HG03025 (cell line): Measurements from ENCODE around the gene SLC28A1.

Source experiments
- ATAC-seq: cut with Tn5 transposase; IDR thresholded peaks from one replicate; pipeline ENCODE4 v1.9.1; 2021; ENCODE audit warnings: mild to moderate bottlenecking, moderate library complexity; ENCODE audit not compliant: unreplicated experiment, low FRiP score

Gene SLC28A1

GRCh38 chr15:84934942-84935729, 50.7 kb downstream of the SLC28A1 start:
- no peak for ATAC-seq

- ATAC-seq, result no peak
Measured at GRCh38 chr15:84937144-84937543, 52.7 kb downstream of the SLC28A1 start.

- no peak for ATAC-seq
Measured at GRCh38 chr15:84938726-84939125, 54.3 kb downstream of the SLC28A1 start.

- no peak for ATAC-seq
Measured at GRCh38 chr15:84940399-84940798, 55.9 kb downstream of the SLC28A1 start.

GRCh38 chr15:84942456-84942855, 58.0 kb downstream of the SLC28A1 start:
- ATAC-seq, result no peak

- no peak for ATAC-seq
Measured at GRCh38 chr15:84944311-84944710, 59.8 kb downstream of the SLC28A1 start.

- no peak for ATAC-seq
Measured at GRCh38 chr15:84944861-84945260, 60.4 kb downstream of the SLC28A1 start.

- ATAC-seq, result no peak
Measured at GRCh38 chr15:84946772-84947489, 62.5 kb downstream of the SLC28A1 start.

GRCh38 chr15:84947947-84948830, 63.7 kb downstream of the SLC28A1 start:
- ATAC-seq, result no peak

GRCh38 chr15:84949043-84949442, 64.6 kb downstream of the SLC28A1 start:
- ATAC-seq, result no peak

GRCh38 chr15:84949845-84950569, 65.5 kb downstream of the SLC28A1 start:
- no peak for ATAC-seq

- ATAC-seq, result no peak
Measured at GRCh38 chr15:84950570-84951111, 66.2 kb downstream of the SLC28A1 start.

- no peak for ATAC-seq
Measured at GRCh38 chr15:84951736-84952135, 67.3 kb downstream of the SLC28A1 start.

- no peak for ATAC-seq
Measured at GRCh38 chr15:84953136-84953535, 68.7 kb downstream of the SLC28A1 start.

- no peak for ATAC-seq
Measured at GRCh38 chr15:84953726-84954125, 69.3 kb downstream of the SLC28A1 start.

- ATAC-seq, result no peak
Measured at GRCh38 chr15:84955089-84955848, 70.8 kb downstream of the SLC28A1 start.

GRCh38 chr15:84956199-84956598, 71.7 kb downstream of the SLC28A1 start:
- ATAC-seq, result no peak

GRCh38 chr15:84960391-84961113, 76.1 kb downstream of the SLC28A1 start:
- no peak for ATAC-seq

- ATAC-seq, result no peak
Measured at GRCh38 chr15:84961114-84961452, 76.6 kb downstream of the SLC28A1 start.
